ENCODE results near the gene PANK4. TPM values are rescaled to one million over a fixed set of nuclear protein-coding genes. Genes with fewer than 3 reads are reported as not detected.

PANK4 gene
- total and polyA plus RNA-seq, 4 donors, result 6.2 to 26.8 (median 12.6) TPM

GRCh38 chr1:2508180-2508579 is 18.2 kb downstream of the PANK4 start:
- no peaks in the 10 kb centered on the region for H3K9me3 ChIP-seq (ENCODE audit: control insufficient read depth in 4 of 4, low read length in 3 of 4)
- H3K27ac ChIP-seq (ENCODE audit: low read depth in 1 of 2, low read length in 2 of 2), result no peak overlapping the region
- no peak for DNase-seq (ENCODE audit: low spot score)
- TF ChIP-seq YY1 (IDR thresholded peaks at IDR 0.05) (no peak), SP1 (IDR thresholded peaks at IDR 0.05) (no peak), RAD21 (IDR thresholded peaks at IDR 0.05) (no peak), RXRA (IDR thresholded peaks at IDR 0.05) (no peak), EGR1 (IDR thresholded peaks at IDR 0.05; ENCODE audit: low read depth in 2 of 2) (no peak), JUND (IDR thresholded peaks at IDR 0.05) (no peak), TAF1 (conservative IDR thresholded peaks at IDR 0.05) (no peak), FOXA1 (IDR thresholded peaks at IDR 0.05) (no peak), HNF4G (IDR thresholded peaks at IDR 0.05) (no peak), GABPA (IDR thresholded peaks at IDR 0.05 in 1 of 2, conservative IDR thresholded peaks at IDR 0.05 in 1 of 2) (no peak)
- TF ChIP-seq, protein P1, sequence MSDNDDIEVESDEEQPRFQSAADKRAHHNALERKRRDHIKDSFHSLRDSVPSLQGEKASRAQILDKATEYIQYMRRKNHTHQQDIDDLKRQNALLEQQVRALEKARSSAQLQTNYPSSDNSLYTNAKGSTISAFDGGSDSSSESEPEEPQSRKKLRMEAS (IDR thresholded peaks at IDR 0.05), result no peak
- TF ChIP-seq, protein P2, sequence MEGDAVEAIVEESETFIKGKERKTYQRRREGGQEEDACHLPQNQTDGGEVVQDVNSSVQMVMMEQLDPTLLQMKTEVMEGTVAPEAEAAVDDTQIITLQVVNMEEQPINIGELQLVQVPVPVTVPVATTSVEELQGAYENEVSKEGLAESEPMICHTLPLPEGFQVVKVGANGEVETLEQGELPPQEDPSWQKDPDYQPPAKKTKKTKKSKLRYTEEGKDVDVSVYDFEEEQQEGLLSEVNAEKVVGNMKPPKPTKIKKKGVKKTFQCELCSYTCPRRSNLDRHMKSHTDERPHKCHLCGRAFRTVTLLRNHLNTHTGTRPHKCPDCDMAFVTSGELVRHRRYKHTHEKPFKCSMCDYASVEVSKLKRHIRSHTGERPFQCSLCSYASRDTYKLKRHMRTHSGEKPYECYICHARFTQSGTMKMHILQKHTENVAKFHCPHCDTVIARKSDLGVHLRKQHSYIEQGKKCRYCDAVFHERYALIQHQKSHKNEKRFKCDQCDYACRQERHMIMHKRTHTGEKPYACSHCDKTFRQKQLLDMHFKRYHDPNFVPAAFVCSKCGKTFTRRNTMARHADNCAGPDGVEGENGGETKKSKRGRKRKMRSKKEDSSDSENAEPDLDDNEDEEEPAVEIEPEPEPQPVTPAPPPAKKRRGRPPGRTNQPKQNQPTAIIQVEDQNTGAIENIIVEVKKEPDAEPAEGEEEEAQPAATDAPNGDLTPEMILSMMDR (IDR thresholded peaks at IDR 0.05; ENCODE audit: low read depth, low read length, missing input control), result no peak
- TF ChIP-seq, protein P3, sequence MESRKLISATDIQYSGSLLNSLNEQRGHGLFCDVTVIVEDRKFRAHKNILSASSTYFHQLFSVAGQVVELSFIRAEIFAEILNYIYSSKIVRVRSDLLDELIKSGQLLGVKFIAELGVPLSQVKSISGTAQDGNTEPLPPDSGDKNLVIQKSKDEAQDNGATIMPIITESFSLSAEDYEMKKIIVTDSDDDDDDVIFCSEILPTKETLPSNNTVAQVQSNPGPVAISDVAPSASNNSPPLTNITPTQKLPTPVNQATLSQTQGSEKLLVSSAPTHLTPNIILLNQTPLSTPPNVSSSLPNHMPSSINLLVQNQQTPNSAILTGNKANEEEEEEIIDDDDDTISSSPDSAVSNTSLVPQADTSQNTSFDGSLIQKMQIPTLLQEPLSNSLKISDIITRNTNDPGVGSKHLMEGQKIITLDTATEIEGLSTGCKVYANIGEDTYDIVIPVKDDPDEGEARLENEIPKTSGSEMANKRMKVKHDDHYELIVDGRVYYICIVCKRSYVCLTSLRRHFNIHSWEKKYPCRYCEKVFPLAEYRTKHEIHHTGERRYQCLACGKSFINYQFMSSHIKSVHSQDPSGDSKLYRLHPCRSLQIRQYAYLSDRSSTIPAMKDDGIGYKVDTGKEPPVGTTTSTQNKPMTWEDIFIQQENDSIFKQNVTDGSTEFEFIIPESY (IDR thresholded peaks at IDR 0.05), result no peak
- TF ChIP-seq, protein P4, sequence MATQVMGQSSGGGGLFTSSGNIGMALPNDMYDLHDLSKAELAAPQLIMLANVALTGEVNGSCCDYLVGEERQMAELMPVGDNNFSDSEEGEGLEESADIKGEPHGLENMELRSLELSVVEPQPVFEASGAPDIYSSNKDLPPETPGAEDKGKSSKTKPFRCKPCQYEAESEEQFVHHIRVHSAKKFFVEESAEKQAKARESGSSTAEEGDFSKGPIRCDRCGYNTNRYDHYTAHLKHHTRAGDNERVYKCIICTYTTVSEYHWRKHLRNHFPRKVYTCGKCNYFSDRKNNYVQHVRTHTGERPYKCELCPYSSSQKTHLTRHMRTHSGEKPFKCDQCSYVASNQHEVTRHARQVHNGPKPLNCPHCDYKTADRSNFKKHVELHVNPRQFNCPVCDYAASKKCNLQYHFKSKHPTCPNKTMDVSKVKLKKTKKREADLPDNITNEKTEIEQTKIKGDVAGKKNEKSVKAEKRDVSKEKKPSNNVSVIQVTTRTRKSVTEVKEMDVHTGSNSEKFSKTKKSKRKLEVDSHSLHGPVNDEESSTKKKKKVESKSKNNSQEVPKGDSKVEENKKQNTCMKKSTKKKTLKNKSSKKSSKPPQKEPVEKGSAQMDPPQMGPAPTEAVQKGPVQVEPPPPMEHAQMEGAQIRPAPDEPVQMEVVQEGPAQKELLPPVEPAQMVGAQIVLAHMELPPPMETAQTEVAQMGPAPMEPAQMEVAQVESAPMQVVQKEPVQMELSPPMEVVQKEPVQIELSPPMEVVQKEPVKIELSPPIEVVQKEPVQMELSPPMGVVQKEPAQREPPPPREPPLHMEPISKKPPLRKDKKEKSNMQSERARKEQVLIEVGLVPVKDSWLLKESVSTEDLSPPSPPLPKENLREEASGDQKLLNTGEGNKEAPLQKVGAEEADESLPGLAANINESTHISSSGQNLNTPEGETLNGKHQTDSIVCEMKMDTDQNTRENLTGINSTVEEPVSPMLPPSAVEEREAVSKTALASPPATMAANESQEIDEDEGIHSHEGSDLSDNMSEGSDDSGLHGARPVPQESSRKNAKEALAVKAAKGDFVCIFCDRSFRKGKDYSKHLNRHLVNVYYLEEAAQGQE (IDR thresholded peaks at IDR 0.05), result no peak
- WGBS, result 92% methylated on average over 24 of the region's 24 CpGs
- no peaks in the 10 kb centered on the region for H3K27me3 ChIP-seq (ENCODE audit: control insufficient read depth in 4 of 4, insufficient read depth in 4 of 4, low read length in 3 of 4)
- no peak overlapping the region for H3K9ac ChIP-seq (ENCODE audit: low read depth in 1 of 2, low read length in 2 of 2)
- peaks cover 0 to 24% (median 16%) of the 10 kb centered on the region in 4 donors for H3K4me1 ChIP-seq (ENCODE audit: control insufficient read depth in 4 of 4, insufficient read depth in 4 of 4, low read length in 3 of 4)
- no peak overlapping the region for H3K4me3 ChIP-seq (ENCODE audit: low read depth in 1 of 3, low read length in 3 of 3)
- peaks cover 14 to 52% (median 25%) of the 10 kb centered on the region in 4 donors for H3K36me3 ChIP-seq (ENCODE audit: control insufficient read depth in 4 of 4, insufficient read depth in 3 of 4, low read depth in 1 of 4, low read length in 3 of 4)

DNA sequence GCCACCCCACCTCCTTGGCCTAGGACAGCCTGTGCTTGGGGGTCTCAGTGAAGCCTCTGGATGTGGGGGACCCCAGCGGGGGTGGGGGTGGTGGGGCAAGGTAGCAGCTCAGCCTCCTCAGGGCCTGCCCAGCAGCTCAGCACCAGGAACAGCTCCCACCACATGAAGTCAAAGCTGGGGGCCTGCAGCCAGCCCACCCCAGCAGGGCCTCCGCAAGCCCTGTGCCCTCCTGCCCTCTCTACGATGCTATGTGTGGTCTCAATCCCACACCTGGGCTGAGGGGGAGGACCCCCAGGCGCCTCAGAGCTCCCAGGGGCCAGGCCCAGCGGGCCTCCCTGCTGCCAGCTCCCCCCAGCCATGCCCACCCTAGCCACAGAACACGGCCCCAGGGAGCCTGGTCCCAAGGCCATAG is 18.6 kb downstream of the PANK4 start:
- Histone ChIP-seq H3K36me3 (ENCODE audit: control insufficient read depth in 4 of 4, insufficient read depth in 3 of 4, low read depth in 1 of 4, low read length in 3 of 4) (peaks cover 14 to 48% (median 25%) of the 10 kb centered on the region in 4 donors), H3K27me3 (ENCODE audit: control insufficient read depth in 4 of 4, insufficient read depth in 4 of 4, low read length in 3 of 4) (no peaks in the 10 kb centered on the region), H3K9ac (ENCODE audit: low read depth in 1 of 2, low read length in 2 of 2) (no peak overlapping the region), H3K27ac (ENCODE audit: low read depth in 1 of 2, low read length in 2 of 2) (no peak overlapping the region), H3K4me3 (ENCODE audit: low read depth in 1 of 3, low read length in 3 of 3) (no peak overlapping the region), H3K9me3 (ENCODE audit: control insufficient read depth in 4 of 4, low read length in 3 of 4) (no peaks in the 10 kb centered on the region), H3K4me1 (ENCODE audit: control insufficient read depth in 4 of 4, insufficient read depth in 4 of 4, low read length in 3 of 4) (peaks cover 0 to 24% (median 16%) of the 10 kb centered on the region in 4 donors)
- 95% methylated on average over 6 of the region's 6 CpGs for WGBS
- no peak for TF ChIP-seq NR2F2 (IDR thresholded peaks at IDR 0.05)
- no peak for TF ChIP-seq TAF1 (conservative IDR thresholded peaks at IDR 0.05)
- TF ChIP-seq, protein P3 (IDR thresholded peaks at IDR 0.05), result no peak
- no peak for TF ChIP-seq RAD21 (IDR thresholded peaks at IDR 0.05)
- TF ChIP-seq, protein P5, sequence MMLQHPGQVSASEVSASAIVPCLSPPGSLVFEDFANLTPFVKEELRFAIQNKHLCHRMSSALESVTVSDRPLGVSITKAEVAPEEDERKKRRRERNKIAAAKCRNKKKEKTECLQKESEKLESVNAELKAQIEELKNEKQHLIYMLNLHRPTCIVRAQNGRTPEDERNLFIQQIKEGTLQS (IDR thresholded peaks at IDR 0.05), result no peak
- no peak for TF ChIP-seq YY1 (IDR thresholded peaks at IDR 0.05)
- no peak for TF ChIP-seq GABPA (IDR thresholded peaks at IDR 0.05 in 1 of 2, conservative IDR thresholded peaks at IDR 0.05 in 1 of 2)
- no peak for TF ChIP-seq EGR1 (IDR thresholded peaks at IDR 0.05; ENCODE audit: low read depth in 2 of 2)
- TF ChIP-seq, protein P1 (IDR thresholded peaks at IDR 0.05), result no peak
- no peak for TF ChIP-seq HNF4G (IDR thresholded peaks at IDR 0.05)
- no peak for TF ChIP-seq HNF4A (conservative IDR thresholded peaks at IDR 0.05)
- no peak for TF ChIP-seq FOXA2 (IDR thresholded peaks at IDR 0.05)
- TF ChIP-seq SP1 (IDR thresholded peaks at IDR 0.05), result no peak
- no peak for TF ChIP-seq RXRA (IDR thresholded peaks at IDR 0.05)
- TF ChIP-seq FOXA1 (IDR thresholded peaks at IDR 0.05), result no peak
- DNase-seq (ENCODE audit: low spot score), result no peak

Data from liver (tissue), 9 donors.